Endothelial cell of umbilical vein (primary cell): Measurements from ENCODE around the gene DYNLT1. TPM values are rescaled to one million over a fixed set of nuclear protein-coding genes. Genes with fewer than 3 reads are reported as not detected.

Source experiments
- BruUV-seq: library from RNA; stranded (reverse); fragments of 400-500 nt; replicated peaks from 2 replicates; lab custom pipeline; 2021; lab: Mats Ljungman, UMichigan
- CTCF ChIA-PET: fragments of 300-600, 350-600 bp; sonication (Branson Sonifier 250); formaldehyde crosslinking; loops from one replicate; lab custom pipeline; 2021; ENCODE audit warnings: antibody characterized with exemption, inconsistent platforms; lab: Charles Lee
- POLR2A ChIA-PET: fragments of 300-600, 350-600 bp; sonication (Branson Sonifier 250); formaldehyde crosslinking; loops from one replicate; lab custom pipeline; 2021; ENCODE audit warnings: antibody characterized with exemption, inconsistent platforms; lab: Charles Lee
- DNase-seq: peaks from one replicate; pipeline ENCODE4 v3.0.0-alpha.2; 2011; ENCODE audit warnings: low read depth, low spot score
- FAIRE-seq: peaks from 2 replicates; lab custom pipeline; 2011; peaks lifted over from hg19 to GRCh38; lab: Jason Lieb, UNC
- H2AFZ ChIP-seq: 2 replicates; pipeline ENCODE4 v1.6.0; 2012; ENCODE audit warnings: low read depth, low read length, control low read depth, inconsistent platforms
- H3K27ac ChIP-seq: 2 replicates; pipeline ENCODE4 v1.5.1; 2011; ENCODE audit warnings: low read depth, mild to moderate bottlenecking, control low read depth, low read length, moderate library complexity; ENCODE audit not compliant: insufficient read depth
- H3K27me3 ChIP-seq, 2 experiments: 2 replicates each; pipeline versions ENCODE4 v1.6.0 to v1.6.1; 2011; ENCODE audit warnings: low read length in 2 of 2, mixed read lengths in 1 of 2; ENCODE audit not compliant: control insufficient read depth in 2 of 2, insufficient read depth in 2 of 2
- H3K36me3 ChIP-seq, 2 experiments: 2 replicates in 1 of 2; 3 replicates in 1 of 2; pipeline ENCODE4 v1.5.1; 2011; ENCODE audit warnings: low read length in 2 of 2, mild to moderate bottlenecking in 1 of 2, moderate library complexity in 1 of 2; ENCODE audit not compliant: control insufficient read depth in 2 of 2, insufficient read depth in 2 of 2; ENCODE audit errors: extremely low read depth in 1 of 2
- H3K4me1 ChIP-seq: 3 replicates; pipeline ENCODE4 v1.5.1; 2011; ENCODE audit warnings: mild to moderate bottlenecking, low read length; ENCODE audit not compliant: control insufficient read depth, insufficient read depth; ENCODE audit errors: extremely low read depth
- H3K4me2 ChIP-seq: 2 replicates; pipeline ENCODE4 v1.6.1; 2011; ENCODE audit warnings: low read length, control low read depth, mixed read lengths; ENCODE audit not compliant: insufficient read depth
- H3K4me3 ChIP-seq, 3 experiments: fragments of 200-600 bp in 1 of 3; sonication (generic), shearing (Covaris generic) in 1 of 3; replicated peaks in 1 of 3; 2 replicates each; pipeline ENCODE4 v1.5.1; 2011 to 2016; ENCODE audit warnings: control low read depth in 3 of 3, low read length in 3 of 3, mild to moderate bottlenecking in 2 of 3, inconsistent platforms in 1 of 3, low read depth in 1 of 3, moderate library complexity in 1 of 3; ENCODE audit not compliant: insufficient read depth in 1 of 3
- H3K79me2 ChIP-seq: 2 replicates; pipeline ENCODE4 v1.6.0; 2012; ENCODE audit warnings: low read length, inconsistent platforms; ENCODE audit not compliant: control insufficient read depth, insufficient read depth
- H3K9ac ChIP-seq: replicated peaks from 2 replicates; pipeline ENCODE3; 2011; ENCODE audit warnings: low read length, control low read depth; ENCODE audit not compliant: insufficient read depth; ENCODE audit errors: extremely low read depth
- H3K9me1 ChIP-seq: replicated peaks from 3 replicates; pipeline ENCODE4 v1.6.0; 2011; ENCODE audit warnings: mild to moderate bottlenecking, low read length; ENCODE audit not compliant: control insufficient read depth, insufficient read depth; ENCODE audit errors: extremely low read depth
- H3K9me3 ChIP-seq: replicated peaks from 2 replicates; pipeline ENCODE4 v1.5.1; 2012; ENCODE audit warnings: low read length, inconsistent platforms; ENCODE audit not compliant: control insufficient read depth, insufficient read depth
- H4K20me1 ChIP-seq: replicated peaks from 2 replicates; pipeline ENCODE3; 2011; ENCODE audit warnings: mild to moderate bottlenecking, low read length; ENCODE audit not compliant: control insufficient read depth, insufficient read depth; ENCODE audit errors: extremely low read depth
- EZH2 ChIP-seq: IDR thresholded peaks from 2 replicates; pipeline ENCODE4 v1.6.1; 2012; ENCODE audit warnings: borderline replicate concordance, low read depth, mild to moderate bottlenecking, moderate library complexity, low read length, inconsistent platforms; ENCODE audit not compliant: severe bottlenecking
- FOS ChIP-seq: IDR thresholded peaks from 2 replicates; pipeline ENCODE4 v1.6.1; 2011; ENCODE audit warnings: mild to moderate bottlenecking, low read length, moderate library complexity, borderline replicate concordance; ENCODE audit not compliant: insufficient read depth
- GATA2 ChIP-seq: IDR thresholded peaks from 2 replicates; pipeline ENCODE4 v1.7.0; 2011; ENCODE audit warnings: low read depth, mild to moderate bottlenecking, moderate library complexity, mixed read lengths, low read length; ENCODE audit not compliant: insufficient read length, insufficient read depth
- MYC ChIP-seq: IDR thresholded peaks from one replicate; pipeline ENCODE4 v1.6.1; 2011; ENCODE audit warnings: mild to moderate bottlenecking, low read depth, low read length
- POLR2A ChIP-seq: IDR thresholded peaks from 2 replicates; pipeline ENCODE4 v1.6.1; 2012; ENCODE audit warnings: low read depth, mild to moderate bottlenecking, control low read depth, low read length
- dilution Hi-C: fragments of 300-500 bp; cut with MboI; formaldehyde crosslinking; loops from one replicate; pipeline ENCODE4 v1.15.0; 2019; ENCODE audit warnings: low sequenced_read_pairs; ENCODE audit not compliant: extremely low pct_ligation_motif_present
- intact Hi-C: fragments of 100-400 bp; cut with micrococcal nuclease; formaldehyde crosslinking; loops from one replicate; pipeline ENCODE4 v1.10.0; 2022
- polyA plus RNA-seq, 4 experiments: library from polyadenylated mRNA; depleted of rRNA in 3 of 4; stranded (reverse) in 3 of 4; unstranded in 1 of 4; fragments of >200 nt; gene quantifications; 2 replicates each; pipeline versions ENCODE4 v1.2.1 to v1.2.3, GENCODE V29; 2011 to 2012; ENCODE audit warnings: missing spikeins in 1 of 4
- total RNA-seq: library from RNA; stranded (reverse); gene quantifications from 2 replicates; pipeline ENCODE4 v1.2.3, GENCODE V29; 2021

DYNLT1 gene
- total and polyA plus RNA-seq, 2 donors (not counting 3 experiments of a cell fraction or from before 2014, with no cell fraction given) = 162 to 267 TPM

DNA sequence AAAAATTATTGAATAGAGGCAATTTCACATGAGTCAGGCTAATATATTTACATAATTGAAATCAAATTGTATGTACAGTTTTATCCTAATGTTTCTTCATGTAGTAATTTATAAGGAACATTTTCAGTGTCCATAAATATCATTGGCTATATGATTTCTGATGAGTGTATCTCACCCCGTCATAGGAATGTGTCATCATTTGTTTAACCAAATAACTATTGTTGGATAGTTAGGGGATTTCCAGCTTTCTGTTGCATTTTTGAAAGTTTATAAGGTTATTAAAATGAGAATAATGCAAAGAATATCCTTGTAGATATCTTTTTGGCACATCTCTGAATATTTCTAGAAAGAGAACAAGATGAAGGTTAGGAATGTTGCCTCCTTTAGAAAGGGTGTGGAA is 44.3 kb upstream of the DYNLT1 start:
- Histone ChIP-seq H3K4me3 (no peak overlapping the region), H3K9me3 (no peaks in the 10 kb centered on the region), H3K79me2 (no peaks in the 10 kb centered on the region), H3K4me2 (no peak overlapping the region), H3K36me3 (no peaks in the 10 kb centered on the region), H3K4me1 (peaks cover 3% of the 10 kb centered on the region), H3K9ac (no peak overlapping the region), H2AFZ (no peak overlapping the region), H4K20me1 (no peaks in the 10 kb centered on the region), H3K27ac (no peak overlapping the region), H3K9me1 (no peaks in the 10 kb centered on the region), H3K27me3 (peaks cover 0 to 2% of the 10 kb centered on the region in 2 experiments)
- no peak for FAIRE-seq
- CTCF ChIA-PET = interaction anchor here (1.3 to 6.7 kb wide), 4 partner anchors 9 to 476 kb away, joined by 3 to 194 read pairs (median 16); no protein-coding TSS in a partner anchor
- TF ChIP-seq FOS (no peak), POLR2A (no peak), MYC (no peak), EZH2 (no peak)
- no TSS peak for BruUV-seq
- dilution Hi-C loops = no loop called here
- peak; percentile 20 for DNase-seq
- POLR2A ChIA-PET = no interaction called here
- intact Hi-C loops = no loop called here

DNA sequence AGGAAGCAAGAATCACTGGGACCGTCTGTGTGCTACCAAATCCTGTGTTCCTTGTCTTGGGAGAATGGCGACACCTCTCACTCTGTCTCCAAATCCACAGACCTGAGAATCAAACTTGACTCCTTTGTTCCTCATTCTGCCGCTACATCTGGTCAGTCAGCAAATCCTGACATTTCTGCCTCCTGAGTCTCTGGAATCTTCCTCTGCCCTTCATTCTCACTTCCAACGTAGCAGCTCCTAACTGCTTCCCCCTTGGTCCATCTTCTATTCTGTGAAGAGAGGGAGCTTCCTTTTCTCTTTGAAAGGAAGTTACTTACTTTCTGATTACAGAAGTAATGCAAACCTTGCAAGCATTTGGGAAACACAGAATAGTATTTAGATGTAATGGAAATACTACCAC is 43.0 kb upstream of the DYNLT1 start:
- BruUV-seq = no TSS peak
- no peak overlapping the region for H3K4me3 ChIP-seq
- CTCF ChIA-PET = interaction anchor here (1.2 to 6.7 kb wide), 3 partner anchors 17 to 475 kb away, joined by 3 to 194 read pairs (median 8); no protein-coding TSS in a partner anchor
- peaks cover 3% of the 10 kb centered on the region for H3K4me1 ChIP-seq
- intact Hi-C loops (no loop called here), dilution Hi-C loops (no loop called here)
- no peaks in the 10 kb centered on the region for H4K20me1 ChIP-seq
- no peak for DNase-seq
- POLR2A ChIA-PET = no interaction called here
- no peaks in the 10 kb centered on the region for H3K9me1 ChIP-seq
- no peak overlapping the region for H3K27ac ChIP-seq
- H3K9ac ChIP-seq = no peak overlapping the region
- H3K36me3 ChIP-seq = no peaks in the 10 kb centered on the region
- H3K4me2 ChIP-seq = no peak overlapping the region
- H2AFZ ChIP-seq = no peak overlapping the region
- TF ChIP-seq GATA2 = no peak
- no peak for FAIRE-seq
- peaks cover 0 to 2% of the 10 kb centered on the region in 2 experiments for H3K27me3 ChIP-seq
- H3K9me3 ChIP-seq = no peaks in the 10 kb centered on the region
- H3K79me2 ChIP-seq = no peaks in the 10 kb centered on the region
